T-helper 1 cell (primary cell): ENCODE results near the gene MYOCOS.

ENCODE experiments used
- DNase-seq, 5 donors: peaks; one replicate each; pipeline ENCODE4 v3.0.0-alpha.2; 2012 to 2020

MYOCOS gene

GRCh38 chr1:171663854-171664575 is 42.0 kb downstream of the MYOCOS start:
- no peak for DNase-seq

- no peak for DNase-seq
Measured at GRCh38 chr1:171664976-171665375, 42.9 kb downstream of the MYOCOS start.

GRCh38 chr1:171666114-171666769 is 44.2 kb downstream of the MYOCOS start:
- DNase-seq = no peak

GRCh38 chr1:171668372-171668771 is 46.3 kb downstream of the MYOCOS start:
- DNase-seq = no peak

GRCh38 chr1:171670739-171671138 is 48.7 kb downstream of the MYOCOS start:
- DNase-seq = no peak

GRCh38 chr1:171674431-171675405 is 52.7 kb downstream of the MYOCOS start:
- no peak for DNase-seq
